Suppressor macrophage (primary cell): ENCODE data around the gene LRRC41.
A peak's percentile ranks its signal among the peaks of the same experiment; 100 is the strongest.
"Not testable (repeated sequence)": the region's sequence is repeated elsewhere in the genome, so short reads cannot be mapped to it uniquely, and the experiment has no call there.

Experiments
- DNase-seq, 4 experiments: peaks; one replicate each; pipeline ENCODE4 v3.0.0-alpha.2; 2020 to 2022

The LRRC41 gene

GRCh38 chr1:46322191-46322590 is 18.8 kb upstream of the LRRC41 start:
- DNase-seq = not testable (repeated sequence)

- DNase-seq = not testable (repeated sequence)
Observed at GRCh38 chr1:46319960-46320914, 16.8 kb upstream of the LRRC41 start.

- DNase-seq = not testable (repeated sequence)
Observed at GRCh38 chr1:46319301-46319700, 15.9 kb upstream of the LRRC41 start.

- DNase-seq = no peak
Observed at GRCh38 chr1:46317323-46317722, 13.9 kb upstream of the LRRC41 start.

- DNase-seq = no peak
Observed at GRCh38 chr1:46315669-46316403, 12.4 kb upstream of the LRRC41 start.

- peak in 1 of 4 experiments; percentile 30 for DNase-seq
Observed at GRCh38 chr1:46310321-46310720, 6.9 kb upstream of the LRRC41 start.

GRCh38 chr1:46309401-46310159 is 6.2 kb upstream of the LRRC41 start:
- DNase-seq = no peak

- DNase-seq = no peak
Observed at GRCh38 chr1:46306159-46306530, 2.7 kb upstream of the LRRC41 start.

GRCh38 chr1:46303872-46304326 is 483 bp upstream of the LRRC41 start:
- no peak for DNase-seq

- peak; percentile 25 to 67 (median 42) for DNase-seq
Observed at GRCh38 chr1:46302641-46303037, 777 bp downstream of the LRRC41 start.

- DNase-seq = peak; percentile 62 to 80 (median 70)
Observed at GRCh38 chr1:46301808-46302640, 1.4 kb downstream of the LRRC41 start.

- peak; percentile 9 to 49 (median 44) for DNase-seq
Observed at GRCh38 chr1:46301406-46301807, 2.0 kb downstream of the LRRC41 start.

GRCh38 chr1:46300673-46301405 is 2.6 kb downstream of the LRRC41 start:
- DNase-seq = peak in 3 of 4 experiments; percentile 20 to 31 (median 20)

- no peak for DNase-seq
Observed at GRCh38 chr1:46298387-46298786, 5.0 kb downstream of the LRRC41 start.

- DNase-seq = no peak
Observed at GRCh38 chr1:46295306-46295705, 8.1 kb downstream of the LRRC41 start.

GRCh38 chr1:46289976-46290375 is 13.4 kb downstream of the LRRC41 start:
- no peak for DNase-seq

GRCh38 chr1:46289134-46289494 is 14.3 kb downstream of the LRRC41 start:
- no peak for DNase-seq

GRCh38 chr1:46288485-46289133 is 14.8 kb downstream of the LRRC41 start:
- DNase-seq = peak; percentile 49 to 78 (median 70)

GRCh38 chr1:46285730-46286477 is 17.5 kb downstream of the LRRC41 start:
- no peak for DNase-seq
